ENCODE measurements around the gene SWAP70. TPM values are rescaled to one million over a fixed set of nuclear protein-coding genes. Genes with fewer than 3 reads are reported as not detected.

The SWAP70 gene
- polyA plus RNA-seq, 3 donors, result 10.9 to 26.4 (median 13.8) TPM

- no peak overlapping the region for H3K27ac Mint-ChIP-seq
- Histone ChIP-seq H3K27me3 (ENCODE audit: control insufficient read depth in 2 of 2, insufficient read depth in 2 of 2, low read length in 2 of 2) (no peaks in the 10 kb centered on the region), H3K79me2 (ENCODE audit: insufficient read depth, low read length) (no peaks in the 10 kb centered on the region), H3K4me1 (ENCODE audit: control insufficient read depth in 1 of 2, insufficient read depth in 2 of 2, low read length in 2 of 2) (no peaks in the 10 kb centered on the region), H2AFZ (ENCODE audit: insufficient read depth, low read depth, low read length, poor library complexity, severe bottlenecking) (no peak overlapping the region), H3K9ac (ENCODE audit: insufficient read depth, low read length, poor library complexity, severe bottlenecking) (no peak overlapping the region), H4K20me1 (ENCODE audit: insufficient read depth, low read length) (no peaks in the 10 kb centered on the region), H3K27ac (ENCODE audit: low read depth in 1 of 2, low read length in 2 of 2) (no peak overlapping the region), H3K36me3 (replicated peaks in 1 of 2; ENCODE audit: control insufficient read depth in 1 of 2, insufficient read depth in 2 of 2, low read length in 2 of 2) (peaks cover 0 to 25% of the 10 kb centered on the region in 2 donors), H3K4me3 (replicated peaks in 1 of 3; ENCODE audit: low read depth in 2 of 3, low read length in 3 of 3) (no peak overlapping the region), H3K4me2 (replicated peaks; ENCODE audit: extremely low read depth, low read length, poor library complexity, severe bottlenecking) (no peak overlapping the region), H3K9me3 (replicated peaks in 1 of 2; ENCODE audit: control insufficient read depth in 1 of 2, insufficient read depth in 1 of 2, low read length in 2 of 2) (no peaks in the 10 kb centered on the region)
- H3K9me3 Mint-ChIP-seq, result peaks cover 0 to 4% (median 0%) of the 10 kb centered on the region in 7 donors
- intact Hi-C loops (cut with micrococcal nuclease), result no loop called here
- DNase-seq, result no peak
- TF ChIP-seq CTCF (IDR thresholded peaks at IDR 0.05), result no peak
- H3K36me3 Mint-ChIP-seq, result peaks cover 31 to 35% of the 10 kb centered on the region in 2 donors
- WGBS (ENCODE audit: insufficient coverage), result 100% methylated on average over 1 of the region's 1 CpG
- H3K4me3 Mint-ChIP-seq, result no peak overlapping the region
- H3K27me3 Mint-ChIP-seq (ENCODE audit: low read depth in 3 of 3), result peaks cover 0 to 2% (median 0%) of the 10 kb centered on the region in 3 donors
- no peaks in the 10 kb centered on the region for H3K4me1 Mint-ChIP-seq
These were observed 107.2 kb downstream of the SWAP70 start for GRCh38 chr11:9771071-9771511.

- H3K27ac ChIP-seq (ENCODE audit: low read depth in 1 of 2, low read length in 2 of 2), result no peak overlapping the region
- peaks cover 36 to 37% of the 10 kb centered on the region in 2 donors for H3K36me3 Mint-ChIP-seq
- no peaks in the 10 kb centered on the region for H3K79me2 ChIP-seq (ENCODE audit: insufficient read depth, low read length)
- no peak overlapping the region for H2AFZ ChIP-seq (ENCODE audit: insufficient read depth, low read depth, low read length, poor library complexity, severe bottlenecking)
- no peak overlapping the region for H3K27ac Mint-ChIP-seq
- WGBS (ENCODE audit: insufficient coverage), result 93% methylated on average over 3 of the region's 4 CpGs
- H3K27me3 Mint-ChIP-seq (ENCODE audit: low read depth in 3 of 3), result peaks cover 0 to 2% (median 0%) of the 10 kb centered on the region in 3 donors
- no peak overlapping the region for H3K4me3 ChIP-seq (replicated peaks in 1 of 3; ENCODE audit: low read depth in 2 of 3, low read length in 3 of 3)
- no peaks in the 10 kb centered on the region for H3K4me1 Mint-ChIP-seq
- H3K4me2 ChIP-seq (replicated peaks; ENCODE audit: extremely low read depth, low read length, poor library complexity, severe bottlenecking), result no peak overlapping the region
- intact Hi-C loops (cut with micrococcal nuclease), result no loop called here
- H3K36me3 ChIP-seq (replicated peaks in 1 of 2; ENCODE audit: control insufficient read depth in 1 of 2, insufficient read depth in 2 of 2, low read length in 2 of 2), result peaks cover 0 to 34% of the 10 kb centered on the region in 2 donors
- TF ChIP-seq CTCF (IDR thresholded peaks at IDR 0.05), result no peak
- no peak for DNase-seq
- H3K27me3 ChIP-seq (ENCODE audit: control insufficient read depth in 2 of 2, insufficient read depth in 2 of 2, low read length in 2 of 2), result no peaks in the 10 kb centered on the region
- no peaks in the 10 kb centered on the region for H3K9me3 ChIP-seq (replicated peaks in 1 of 2; ENCODE audit: control insufficient read depth in 1 of 2, insufficient read depth in 1 of 2, low read length in 2 of 2)
- H3K4me1 ChIP-seq (ENCODE audit: control insufficient read depth in 1 of 2, insufficient read depth in 2 of 2, low read length in 2 of 2), result no peaks in the 10 kb centered on the region
- no peaks in the 10 kb centered on the region for H4K20me1 ChIP-seq (ENCODE audit: insufficient read depth, low read length)
- peaks cover 0 to 4% (median 0%) of the 10 kb centered on the region in 7 donors for H3K9me3 Mint-ChIP-seq
- no peak overlapping the region for H3K9ac ChIP-seq (ENCODE audit: insufficient read depth, low read length, poor library complexity, severe bottlenecking)
- no peak overlapping the region for H3K4me3 Mint-ChIP-seq
These were observed 108.3 kb downstream of the SWAP70 start for GRCh38 chr11:9772218-9772617.

Data from CD14-positive monocyte (primary cell).